ENCODE data around the gene LGALS9.

DNA sequence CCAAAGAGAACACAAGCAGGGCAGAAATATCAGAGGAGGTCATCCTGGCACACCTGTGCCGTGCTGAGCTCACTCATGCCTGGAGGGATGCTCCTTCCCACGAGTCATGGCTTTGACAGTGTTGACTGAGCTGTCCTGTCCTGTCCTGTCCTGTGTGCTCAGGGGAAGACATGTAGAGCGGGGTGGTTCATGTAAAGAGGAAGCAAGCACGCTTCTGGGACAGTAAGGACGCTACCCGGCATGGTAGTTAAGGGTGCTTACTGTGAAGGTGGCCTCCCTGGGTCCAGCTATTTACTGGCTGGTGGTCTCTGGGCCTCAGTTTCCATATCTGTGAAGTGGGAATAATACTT lies 398 bp downstream of the LGALS9 start:
- TF ChIP-seq POLR2A (IDR thresholded peaks at IDR 0.05; ENCODE audit: low read depth, low read length) (no peak), CTCF (IDR thresholded peaks at IDR 0.05; ENCODE audit: extremely low read depth in 1 of 2, insufficient read depth in 1 of 2, low read depth in 1 of 2, low read length in 2 of 2) (no peak), JUN (IDR thresholded peaks at IDR 0.05; ENCODE audit: borderline replicate concordance, insufficient read depth, insufficient read length, low read depth) (no peak), FOS (IDR thresholded peaks at IDR 0.05; ENCODE audit: borderline replicate concordance, insufficient read depth, low read length) (no peak), EZH2 (IDR thresholded peaks at IDR 0.05; ENCODE audit: borderline replicate concordance, low read depth, low read length, severe bottlenecking) (no peak), POLR2AphosphoS5 (IDR thresholded peaks at IDR 0.05; ENCODE audit: insufficient read depth, low read depth, low read length) (no peak), MYC (IDR thresholded peaks at IDR 0.05; ENCODE audit: low read depth, low read length) (no peak)
- TF ChIP-seq, protein P1, sequence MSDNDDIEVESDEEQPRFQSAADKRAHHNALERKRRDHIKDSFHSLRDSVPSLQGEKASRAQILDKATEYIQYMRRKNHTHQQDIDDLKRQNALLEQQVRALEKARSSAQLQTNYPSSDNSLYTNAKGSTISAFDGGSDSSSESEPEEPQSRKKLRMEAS (IDR thresholded peaks at IDR 0.05; ENCODE audit: insufficient read depth, insufficient read length) = no peak

Data from endothelial cell of umbilical vein (primary cell).